HG03175 (cell line): ENCODE results near the gene LEMD2.

Source experiments
- ATAC-seq: cut with Tn5 transposase; IDR thresholded peaks from one replicate; pipeline ENCODE4 v1.9.1; 2021; ENCODE audit warnings: mild to moderate bottlenecking, moderate library complexity; ENCODE audit not compliant: unreplicated experiment

LEMD2 gene

DNA sequence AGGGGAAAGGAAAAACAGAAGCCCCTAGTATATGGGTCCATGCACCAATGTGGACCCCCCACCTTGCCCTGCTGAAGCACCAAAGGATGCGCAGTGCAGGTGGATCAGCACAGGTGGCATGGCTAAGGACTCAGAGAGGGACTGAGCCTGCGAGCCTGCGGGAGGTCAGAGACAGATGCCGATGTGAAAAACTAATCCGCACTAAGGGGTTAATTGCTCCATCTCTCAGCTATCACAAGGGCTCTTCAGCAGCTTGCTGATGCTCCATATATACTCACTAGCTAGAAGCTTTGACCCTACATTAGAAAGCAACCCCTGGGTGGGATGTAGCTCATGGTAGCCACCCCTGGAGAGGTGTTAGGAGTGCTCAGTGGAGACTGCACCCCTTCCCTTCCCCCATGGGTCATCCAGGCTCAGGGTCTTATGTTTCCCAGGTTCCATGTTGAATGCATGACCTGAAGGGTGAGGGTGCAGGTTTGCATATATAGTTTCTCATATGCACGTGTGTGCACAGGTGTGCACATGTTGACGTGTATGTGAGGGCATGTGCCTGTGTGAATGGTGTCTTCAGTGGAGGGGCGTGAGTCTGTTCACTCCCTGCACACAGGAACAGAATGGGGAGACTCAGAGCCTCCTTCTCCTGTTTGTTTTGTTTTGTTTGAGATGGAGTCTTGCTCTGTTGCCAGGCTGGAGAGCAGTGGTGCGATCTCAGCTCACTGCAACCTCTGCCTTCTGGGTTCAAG lies 28.9 kb downstream of the LEMD2 start:
- no peak for ATAC-seq

DNA sequence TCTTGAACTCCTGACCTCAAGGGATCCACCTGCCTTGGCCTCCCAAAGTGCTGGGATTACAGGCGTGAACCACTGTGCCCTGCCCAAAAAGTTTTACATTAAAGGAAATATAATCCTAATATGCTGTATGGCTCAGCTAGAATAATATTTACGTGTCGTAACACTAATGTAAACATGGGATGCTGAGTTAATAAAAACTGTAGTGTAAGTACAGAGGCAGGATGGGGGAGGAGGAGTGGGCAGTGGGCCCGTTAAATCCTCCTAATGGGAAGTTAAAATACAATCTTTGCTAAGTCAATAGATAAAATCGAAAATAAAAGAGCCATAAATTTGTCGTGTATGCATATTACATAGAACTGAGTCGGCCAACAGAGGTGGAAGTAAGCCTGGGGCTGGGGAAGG lies 30.1 kb downstream of the LEMD2 start:
- ATAC-seq = no peak

DNA sequence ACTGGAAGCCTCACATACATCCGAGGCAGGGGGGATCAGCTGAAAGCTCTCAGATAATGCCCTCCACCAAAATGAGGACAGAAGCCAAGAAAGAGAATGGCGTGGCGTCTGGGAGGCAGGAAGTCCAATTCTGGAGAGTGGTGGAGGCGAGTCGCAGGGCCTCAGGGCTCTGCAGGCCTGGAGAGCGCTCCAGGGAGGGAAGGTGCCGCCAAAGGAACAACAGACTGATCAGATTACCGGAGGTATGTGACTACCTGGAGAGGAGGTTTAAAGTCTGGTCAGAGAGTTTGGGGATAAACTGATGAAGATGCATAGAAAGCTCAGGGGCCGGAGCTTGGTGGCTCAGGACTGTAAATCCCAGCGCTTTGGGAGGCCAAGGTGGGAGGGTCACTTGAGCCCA lies 31.0 kb downstream of the LEMD2 start:
- no peak for ATAC-seq

GRCh38 chr6:33757113-33757512 lies 31.8 kb downstream of the LEMD2 start:
- ATAC-seq = no peak

- ATAC-seq = no peak
Observed at GRCh38 chr6:33756211-33756954, 32.5 kb downstream of the LEMD2 start.

DNA sequence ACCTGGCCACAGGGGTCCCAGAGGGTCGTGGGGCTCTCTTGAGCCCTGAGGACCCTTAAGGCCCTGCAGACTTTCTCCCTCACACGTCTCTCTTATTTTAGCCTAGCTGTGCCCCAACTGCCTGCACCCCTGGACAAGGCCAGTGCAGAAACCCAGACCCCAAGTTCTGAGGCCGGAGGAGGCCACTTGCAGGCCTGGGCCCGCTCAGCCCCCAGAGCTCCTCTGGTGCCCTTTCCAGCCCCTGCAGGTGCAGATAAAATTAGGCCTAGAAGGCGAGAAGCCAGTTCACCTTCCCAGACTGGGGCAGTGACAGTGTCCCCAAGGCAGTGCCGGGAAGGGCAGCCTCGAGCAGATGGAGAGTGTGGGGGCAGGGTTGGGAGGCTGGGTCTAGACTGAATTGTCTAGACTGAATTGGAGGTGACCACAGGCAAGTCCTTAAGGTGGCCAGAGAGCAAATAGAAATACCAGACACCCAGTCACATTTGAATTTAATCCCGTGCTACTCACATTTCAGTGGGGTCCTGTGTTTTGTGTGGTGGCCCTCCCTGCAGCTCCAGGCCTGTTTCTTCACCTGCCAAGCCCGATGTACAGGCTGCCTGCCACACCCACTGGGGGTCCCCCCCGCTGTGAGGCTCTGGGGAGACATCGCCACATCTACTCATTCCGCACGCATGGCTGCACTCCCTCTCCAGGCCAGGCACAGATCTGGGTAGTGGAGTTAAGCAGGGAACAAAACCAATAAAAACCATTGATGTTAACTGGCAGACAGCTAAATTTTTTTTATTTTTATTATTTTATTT lies 33.7 kb downstream of the LEMD2 start:
- no peak for ATAC-seq

GRCh38 chr6:33754222-33754621 lies 34.7 kb downstream of the LEMD2 start:
- no peak for ATAC-seq

- ATAC-seq = no peak
Observed at GRCh38 chr6:33752646-33753015, 36.3 kb downstream of the LEMD2 start.

DNA sequence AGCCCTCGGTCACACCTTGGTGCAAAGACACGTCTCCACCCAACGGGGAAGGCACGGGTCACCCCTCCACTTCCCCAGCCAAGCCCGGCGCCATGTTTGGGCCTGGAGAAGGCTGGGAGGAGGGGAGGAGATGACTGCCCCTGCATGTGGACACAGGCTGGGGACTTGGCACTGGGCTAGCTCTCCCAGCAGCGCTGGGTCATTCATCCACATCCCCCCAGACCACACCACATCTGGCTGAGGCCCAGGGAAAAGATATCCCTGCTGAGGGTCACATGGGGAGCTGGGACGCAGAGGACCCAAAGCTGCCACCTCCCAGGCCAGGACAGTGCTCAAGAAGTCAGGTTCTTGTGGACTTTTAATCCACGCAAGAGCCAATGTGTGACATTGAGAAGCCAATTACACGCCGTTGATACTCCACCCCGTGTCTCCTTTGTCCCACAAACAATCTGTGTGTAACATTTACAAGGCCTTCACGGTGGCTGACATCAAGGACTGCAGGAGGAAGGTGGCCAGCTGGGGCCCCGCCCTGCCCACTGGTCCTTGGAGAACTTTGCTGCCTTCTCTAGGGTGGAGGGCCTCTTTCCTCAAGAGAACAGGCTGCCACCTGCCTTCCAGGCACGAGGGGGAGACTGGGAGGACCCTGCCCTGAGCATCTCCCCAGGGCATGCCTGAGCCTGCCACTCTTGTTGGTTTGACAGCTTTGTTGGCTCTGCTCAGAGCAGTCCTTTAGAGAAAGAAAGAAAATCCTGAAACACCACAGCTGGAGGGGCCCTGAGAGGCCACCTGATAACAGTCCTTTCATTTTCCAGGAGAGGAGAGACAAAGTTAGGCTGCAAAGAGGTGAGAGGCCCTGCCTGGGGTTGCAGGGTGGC lies 36.9 kb downstream of the LEMD2 start:
- no peak for ATAC-seq

DNA sequence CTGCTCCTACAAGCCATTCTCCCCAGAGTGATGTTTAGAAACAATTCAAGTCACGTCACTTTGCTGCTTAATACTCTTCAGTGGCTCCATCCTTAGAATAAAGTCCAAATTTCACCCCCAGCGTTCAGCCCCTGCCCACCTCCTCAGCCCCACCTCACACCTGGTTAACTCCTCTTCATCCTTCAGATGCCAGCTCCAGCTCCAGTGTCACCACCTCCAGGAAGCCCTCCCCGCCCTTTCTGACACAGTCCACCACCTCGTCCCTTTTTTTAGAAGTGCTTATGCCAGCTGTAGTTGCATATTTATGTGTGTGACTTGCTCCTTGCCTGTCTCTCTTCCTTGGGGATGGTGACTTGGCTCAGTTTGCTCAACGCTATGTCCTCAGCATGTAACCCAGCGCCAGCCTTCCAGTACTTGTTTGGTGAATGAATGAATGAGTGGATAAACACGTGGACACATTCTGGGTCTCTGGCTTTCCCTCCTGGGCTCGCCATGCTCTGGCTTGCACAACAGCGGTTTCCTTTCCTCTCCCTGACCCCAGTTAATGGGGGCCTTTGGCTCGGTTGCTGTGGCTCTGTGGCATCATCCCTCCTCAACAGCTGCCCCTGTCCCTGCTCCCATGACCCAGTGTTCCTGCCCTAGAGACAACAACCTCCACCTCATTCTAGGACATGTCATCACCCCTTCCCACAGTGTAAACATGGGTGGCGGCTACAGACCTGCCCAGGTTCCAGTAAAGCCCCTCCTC lies 38.5 kb downstream of the LEMD2 start:
- no peak for ATAC-seq

GRCh38 chr6:33749401-33749800 lies 39.5 kb downstream of the LEMD2 start:
- ATAC-seq = no peak

- ATAC-seq = no peak
Observed at GRCh38 chr6:33748841-33749240, 40.1 kb downstream of the LEMD2 start.

DNA sequence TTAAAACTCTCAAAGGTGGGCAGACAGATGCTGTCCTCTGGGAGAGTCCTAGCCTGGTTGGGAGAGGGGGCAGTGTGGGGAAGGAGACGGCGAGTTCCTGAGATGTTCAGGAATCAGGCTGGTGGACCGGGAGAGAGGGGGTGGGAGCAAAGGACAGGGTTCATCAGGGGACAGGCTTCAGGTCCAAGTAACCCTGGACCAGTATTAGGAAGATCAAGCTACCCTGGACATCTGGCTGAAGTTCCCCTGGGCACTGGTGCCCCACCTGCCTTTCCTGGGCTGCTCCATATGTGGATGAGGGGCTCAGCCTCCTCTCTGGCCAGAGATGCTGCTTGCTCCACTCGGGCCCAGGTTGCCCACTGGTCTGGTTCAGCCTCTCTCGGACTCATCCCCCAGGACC lies 41.1 kb downstream of the LEMD2 start:
- ATAC-seq = no peak

DNA sequence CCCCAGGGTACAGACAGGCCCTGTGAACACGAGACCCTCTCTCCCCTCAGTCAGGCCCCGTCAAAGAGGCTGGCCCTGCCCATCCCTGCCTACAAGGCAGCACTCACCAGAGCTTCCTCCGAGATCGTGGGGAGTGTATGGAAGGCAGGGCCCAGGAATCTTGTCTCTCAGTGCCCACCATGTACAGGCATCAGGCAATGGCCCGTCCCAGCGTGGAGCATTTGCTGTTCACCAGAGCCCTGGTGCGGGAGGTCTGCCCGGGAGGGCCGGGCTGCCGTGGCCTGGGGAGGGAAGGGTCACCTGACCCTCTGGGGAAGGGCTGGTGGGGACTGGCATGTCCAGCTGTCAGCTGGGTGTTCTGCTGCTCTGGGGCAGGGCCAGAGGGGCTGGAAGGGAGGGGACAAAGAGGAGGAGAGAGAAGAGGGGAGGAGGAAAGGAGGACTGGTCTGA lies 42.3 kb downstream of the LEMD2 start, which contains the start of gene IP6K3:
TSS of gene IP6K3 (minus strand) at position 255 of the 450 bp plus-strand sequence. CDS start 11,429 bp downstream, outside the sequence.
- no peak for ATAC-seq

DNA sequence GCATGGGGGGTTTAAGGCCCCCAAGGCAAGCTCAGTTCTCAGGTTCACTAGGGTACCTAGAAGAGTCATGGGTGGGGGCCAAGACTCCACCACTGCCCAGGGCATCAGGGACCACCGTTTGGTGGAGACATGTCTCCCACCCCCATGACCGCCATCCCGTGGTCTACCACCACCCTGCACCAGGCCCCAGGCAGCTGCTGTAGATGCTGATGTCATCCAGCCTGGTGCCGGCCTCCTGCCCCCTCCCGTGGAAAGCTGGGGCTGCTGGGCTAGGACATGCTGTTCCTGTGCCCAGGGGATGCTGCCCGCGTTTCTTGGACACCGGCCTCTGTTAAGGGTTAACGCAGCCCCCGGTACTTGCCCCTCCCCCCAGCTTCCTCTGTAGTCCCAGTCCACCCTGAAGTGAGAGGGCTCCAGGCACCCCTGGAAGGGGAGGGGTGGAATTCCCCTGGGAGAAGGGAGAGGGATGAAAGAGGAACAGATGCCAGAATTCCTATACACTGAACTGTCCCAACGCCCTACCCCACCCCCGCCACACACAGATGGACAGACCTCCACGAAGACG lies 42.8 kb downstream of the LEMD2 start:
- ATAC-seq = no peak

- ATAC-seq = no peak
Observed at GRCh38 chr6:33745548-33745947, 43.4 kb downstream of the LEMD2 start.

DNA sequence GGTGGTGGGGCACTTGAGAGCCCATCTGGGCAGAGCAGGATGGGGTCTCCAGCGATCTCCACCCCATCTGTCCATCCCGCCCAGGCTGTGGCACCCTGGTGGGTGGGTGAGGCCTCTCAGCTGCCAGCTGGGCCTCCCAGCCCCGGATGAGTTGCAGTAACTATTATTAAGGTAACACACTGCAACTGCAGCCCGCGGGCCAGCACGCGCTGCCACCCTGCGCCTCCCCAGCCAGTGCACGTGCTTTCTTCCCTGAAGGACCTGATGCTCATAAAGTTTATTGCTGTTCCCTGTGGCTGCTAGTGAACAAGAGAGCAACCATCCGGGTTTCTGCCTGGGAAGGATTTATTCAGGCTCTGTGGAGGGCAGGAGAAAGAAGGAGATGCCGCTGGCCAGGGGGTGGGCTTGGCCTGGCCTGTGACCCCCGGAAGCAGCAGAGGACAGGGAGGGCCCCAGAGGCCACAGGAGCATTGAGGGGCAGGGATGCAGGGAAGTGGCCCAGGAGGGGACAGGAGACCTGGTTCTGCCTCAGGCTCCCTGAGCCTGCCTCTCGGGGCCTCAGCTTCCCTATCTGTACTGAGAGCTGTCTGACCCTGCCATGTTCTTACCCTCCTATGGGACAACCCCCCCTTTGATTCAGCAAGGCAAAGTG lies 43.9 kb downstream of the LEMD2 start:
- ATAC-seq = no peak

GRCh38 chr6:33744001-33744848 lies 44.7 kb downstream of the LEMD2 start:
- no peak for ATAC-seq
